ENCODE measurements around the gene GLS2.

GLS2 gene

GRCh38 chr12:56522411-56523193, 34.6 kb upstream of the GLS2 start:
- Histone ChIP-seq H3K56ac (ENCODE audit: low read length) (peak overlapping the region; percentile 90), H3K4ac (ENCODE audit: low read depth, low read length) (peak overlapping the region; percentile 70), H3K27me3 (ENCODE audit: insufficient read depth, low read length, poor library complexity) (no peaks in the 10 kb centered on the region), H3K4me3 (ENCODE audit: low read length) (peak overlapping the region; percentile 77), H3K4me2 (ENCODE audit: low read length) (peak overlapping the region; percentile 82), H2BK15ac (replicated peaks; ENCODE audit: low read depth) (peak overlapping the region; percentile 9), H2BK120ac (ENCODE audit: low read depth, low read length) (no peak overlapping the region), H3K79me2 (ENCODE audit: control insufficient read depth, insufficient read depth, low read length) (peaks cover 24% of the 10 kb centered on the region), H2BK5ac (ENCODE audit: low read length) (no peak overlapping the region), H3K23ac (ENCODE audit: low read length) (no peak overlapping the region), H3K18ac (ENCODE audit: low read length) (peak overlapping the region; percentile 90), H3K79me1 (ENCODE audit: low read length) (no peaks in the 10 kb centered on the region), H4K8ac (ENCODE audit: low read depth, low read length) (no peak overlapping the region), H3K36me3 (ENCODE audit: control insufficient read depth, insufficient read depth, low read length) (no peaks in the 10 kb centered on the region), H3K27ac (ENCODE audit: low read depth, low read length) (peak overlapping the region; percentile 74), H3K4me1 (ENCODE audit: control insufficient read depth, low read depth, low read length) (peaks cover 2% of the 10 kb centered on the region), H4K5ac (ENCODE audit: low read length) (peak overlapping the region; percentile 64), H2AK5ac (ENCODE audit: low read length) (peak overlapping the region; percentile 11), H3K9ac (ENCODE audit: low read length) (peak overlapping the region; percentile 84)
- no CpG with 5 or more reads among the region's 4 CpGs for WGBS (ENCODE audit: extremely low coverage, insufficient coverage, low lambda C conversion rate)
- peak; percentile 69 for DNase-seq

- DNase-seq = peak; percentile 98
- Histone ChIP-seq H2BK15ac (replicated peaks; ENCODE audit: low read depth) (peak within 1 kb of the TSS; percentile 98), H3K36me3 (ENCODE audit: control insufficient read depth, insufficient read depth, low read length) (no peaks in the 10 kb centered on the region), H3K9ac (ENCODE audit: low read length) (peak within 1 kb of the TSS; percentile 84), H3K4me3 (ENCODE audit: low read length) (peak within 1 kb of the TSS; percentile 77), H3K79me1 (ENCODE audit: low read length) (no peaks in the 10 kb centered on the region), H2BK5ac (ENCODE audit: low read length) (peak within 1 kb of the TSS; percentile 35), H3K27ac (ENCODE audit: low read depth, low read length) (peak within 1 kb of the TSS; percentile 74), H3K4me2 (ENCODE audit: low read length) (peak within 1 kb of the TSS; percentile 82), H3K27me3 (ENCODE audit: insufficient read depth, low read length, poor library complexity) (no peaks in the 10 kb centered on the region), H3K4me1 (ENCODE audit: control insufficient read depth, low read depth, low read length) (peaks cover 2% of the 10 kb centered on the region), H3K79me2 (ENCODE audit: control insufficient read depth, insufficient read depth, low read length) (peaks cover 24% of the 10 kb centered on the region), H4K5ac (ENCODE audit: low read length) (peak within 1 kb of the TSS; percentile 64), H3K23ac (ENCODE audit: low read length) (no peak within 1 kb of the TSS), H2BK120ac (ENCODE audit: low read depth, low read length) (peak within 1 kb of the TSS; percentile 45), H3K56ac (ENCODE audit: low read length) (peak within 1 kb of the TSS; percentile 90), H2AK5ac (ENCODE audit: low read length) (peak within 1 kb of the TSS; percentile 11), H3K4ac (ENCODE audit: low read depth, low read length) (peak within 1 kb of the TSS; percentile 70), H3K18ac (ENCODE audit: low read length) (peak within 1 kb of the TSS; percentile 90), H4K8ac (ENCODE audit: low read depth, low read length) (no peak within 1 kb of the TSS)
- WGBS (ENCODE audit: extremely low coverage, insufficient coverage, low lambda C conversion rate) = no CpG with 5 or more reads among the region's 15 CpGs
Measured at GRCh38 chr12:56521590-56522371, 33.8 kb upstream of the GLS2 start, which contains the start of gene RBMS2. TSS of gene RBMS2 (plus strand) at chr12:56521820. CDS start at chr12:56522024, 204 bp downstream.

GRCh38 chr12:56521209-56521589, 33.2 kb upstream of the GLS2 start:
- Histone ChIP-seq H3K27ac (ENCODE audit: low read depth, low read length) (no peak overlapping the region), H4K8ac (ENCODE audit: low read depth, low read length) (no peak overlapping the region)
- DNase-seq = no peak

GRCh38 chr12:56520506-56520905, 32.5 kb upstream of the GLS2 start:
- Histone ChIP-seq H3K9ac (ENCODE audit: low read length) (no peak overlapping the region), H3K56ac (ENCODE audit: low read length) (no peak overlapping the region), H3K79me1 (ENCODE audit: low read length) (no peaks in the 10 kb centered on the region), H3K4me2 (ENCODE audit: low read length) (no peak overlapping the region), H2BK5ac (ENCODE audit: low read length) (no peak overlapping the region), H3K27ac (ENCODE audit: low read depth, low read length) (no peak overlapping the region), H3K23ac (ENCODE audit: low read length) (no peak overlapping the region), H3K18ac (ENCODE audit: low read length) (no peak overlapping the region), H3K36me3 (ENCODE audit: control insufficient read depth, insufficient read depth, low read length) (no peaks in the 10 kb centered on the region), H3K79me2 (ENCODE audit: control insufficient read depth, insufficient read depth, low read length) (peaks cover 24% of the 10 kb centered on the region), H2BK120ac (ENCODE audit: low read depth, low read length) (no peak overlapping the region), H2BK15ac (replicated peaks; ENCODE audit: low read depth) (peak overlapping the region; percentile 98), H3K4me3 (ENCODE audit: low read length) (no peak overlapping the region), H3K27me3 (ENCODE audit: insufficient read depth, low read length, poor library complexity) (no peaks in the 10 kb centered on the region), H2AK5ac (ENCODE audit: low read length) (no peak overlapping the region), H4K8ac (ENCODE audit: low read depth, low read length) (no peak overlapping the region), H3K4me1 (ENCODE audit: control insufficient read depth, low read depth, low read length) (peaks cover 2% of the 10 kb centered on the region), H4K5ac (ENCODE audit: low read length) (no peak overlapping the region), H3K4ac (ENCODE audit: low read depth, low read length) (no peak overlapping the region)
- no CpG with 5 or more reads among the region's 1 CpG for WGBS (ENCODE audit: extremely low coverage, insufficient coverage, low lambda C conversion rate)
- no peak for DNase-seq

More at GRCh38 chr12:56521209-56521589, 33.2 kb upstream of the GLS2 start:
- no peak overlapping the region for H4K5ac ChIP-seq (ENCODE audit: low read length)
- H3K56ac ChIP-seq (ENCODE audit: low read length) = peak overlapping the region; percentile 22
- H3K18ac ChIP-seq (ENCODE audit: low read length) = peak overlapping the region; percentile 84
- no peak overlapping the region for H3K4me3 ChIP-seq (ENCODE audit: low read length)
- no peak overlapping the region for H3K23ac ChIP-seq (ENCODE audit: low read length)
- peak overlapping the region; percentile 45 for H2BK120ac ChIP-seq (ENCODE audit: low read depth, low read length)
- H3K79me1 ChIP-seq (ENCODE audit: low read length) = no peaks in the 10 kb centered on the region
- H2BK5ac ChIP-seq (ENCODE audit: low read length) = no peak overlapping the region
- H2AK5ac ChIP-seq (ENCODE audit: low read length) = no peak overlapping the region
- no peaks in the 10 kb centered on the region for H3K27me3 ChIP-seq (ENCODE audit: insufficient read depth, low read length, poor library complexity)
- H3K4ac ChIP-seq (ENCODE audit: low read depth, low read length) = no peak overlapping the region
- H3K79me2 ChIP-seq (ENCODE audit: control insufficient read depth, insufficient read depth, low read length) = peaks cover 24% of the 10 kb centered on the region
- H3K36me3 ChIP-seq (ENCODE audit: control insufficient read depth, insufficient read depth, low read length) = no peaks in the 10 kb centered on the region
- no peak overlapping the region for H2BK15ac ChIP-seq (replicated peaks; ENCODE audit: low read depth)
- peaks cover 2% of the 10 kb centered on the region for H3K4me1 ChIP-seq (ENCODE audit: control insufficient read depth, low read depth, low read length)
- H3K4me2 ChIP-seq (ENCODE audit: low read length) = no peak overlapping the region
- no CpG with 5 or more reads among the region's 8 CpGs for WGBS (ENCODE audit: extremely low coverage, insufficient coverage, low lambda C conversion rate)
- no peak overlapping the region for H3K9ac ChIP-seq (ENCODE audit: low read length)

- peaks cover 2% of the 10 kb centered on the region for H3K4me1 ChIP-seq (ENCODE audit: control insufficient read depth, low read depth, low read length)
- no peak overlapping the region for H3K18ac ChIP-seq (ENCODE audit: low read length)
- WGBS (ENCODE audit: extremely low coverage, insufficient coverage, low lambda C conversion rate) = no CpG with 5 or more reads among the region's 3 CpGs
- no peak overlapping the region for H2AK5ac ChIP-seq (ENCODE audit: low read length)
- no peak overlapping the region for H4K5ac ChIP-seq (ENCODE audit: low read length)
- DNase-seq = no peak
- no peaks in the 10 kb centered on the region for H3K79me1 ChIP-seq (ENCODE audit: low read length)
- no peak overlapping the region for H2BK5ac ChIP-seq (ENCODE audit: low read length)
- H3K27me3 ChIP-seq (ENCODE audit: insufficient read depth, low read length, poor library complexity) = no peaks in the 10 kb centered on the region
- H3K79me2 ChIP-seq (ENCODE audit: control insufficient read depth, insufficient read depth, low read length) = peaks cover 19% of the 10 kb centered on the region
- no peak overlapping the region for H3K4me2 ChIP-seq (ENCODE audit: low read length)
- no peaks in the 10 kb centered on the region for H3K36me3 ChIP-seq (ENCODE audit: control insufficient read depth, insufficient read depth, low read length)
- no peak overlapping the region for H3K9ac ChIP-seq (ENCODE audit: low read length)
- H3K23ac ChIP-seq (ENCODE audit: low read length) = no peak overlapping the region
- H3K56ac ChIP-seq (ENCODE audit: low read length) = no peak overlapping the region
- H3K27ac ChIP-seq (ENCODE audit: low read depth, low read length) = no peak overlapping the region
- no peak overlapping the region for H3K4me3 ChIP-seq (ENCODE audit: low read length)
- no peak overlapping the region for H4K8ac ChIP-seq (ENCODE audit: low read depth, low read length)
- H3K4ac ChIP-seq (ENCODE audit: low read depth, low read length) = no peak overlapping the region
- peak overlapping the region; percentile 74 for H2BK15ac ChIP-seq (replicated peaks; ENCODE audit: low read depth)
- H2BK120ac ChIP-seq (ENCODE audit: low read depth, low read length) = no peak overlapping the region
Measured at GRCh38 chr12:56520048-56520447, 32.1 kb upstream of the GLS2 start.
